ENCODE data around the gene BCAS2.

DNA sequence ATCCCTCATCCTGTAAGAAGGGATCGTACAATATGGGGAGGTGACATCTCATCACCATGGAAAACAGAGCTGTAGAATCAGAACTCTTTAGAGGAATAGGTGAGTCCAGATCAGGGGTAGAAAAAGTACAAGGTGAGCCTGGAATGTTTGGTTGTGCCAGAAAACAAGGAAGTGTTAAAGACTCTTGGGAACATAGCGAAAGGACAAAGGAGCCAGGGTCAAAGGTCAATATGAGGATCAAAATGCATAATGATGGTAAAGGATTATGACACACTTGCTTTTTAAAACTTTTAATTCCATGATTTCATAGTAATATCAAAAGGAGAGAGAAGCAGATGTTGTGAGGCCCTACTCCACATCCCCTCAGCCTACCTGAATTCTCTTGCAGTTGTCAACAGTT is 51.2 kb downstream of the BCAS2 start:
- TF ChIP-seq POLR2A (IDR thresholded peaks at IDR 0.05) = no peak
- no peak for TF ChIP-seq CTCF (IDR thresholded peaks at IDR 0.05)
- no peak for TF ChIP-seq EP300 (IDR thresholded peaks at IDR 0.05)
